Effector memory CD4-positive, alpha-beta T cell (primary cell): ENCODE data around the gene CDH23.

ENCODE experiments used
- DNase-seq, 3 donors: peaks; one replicate each; pipeline ENCODE4 v3.0.0-alpha.2; 2020
- H3K27ac ChIP-seq: 2 replicates; pipeline ENCODE4 v1.7.0; 2013; ENCODE audit warnings: mild to moderate bottlenecking, low read length, moderate library complexity; ENCODE audit not compliant: insufficient read depth, poor library complexity, severe bottlenecking
- H3K27me3 ChIP-seq: replicated peaks from 2 replicates; pipeline ENCODE4 v1.7.0; 2013; ENCODE audit warnings: mild to moderate bottlenecking, low read length; ENCODE audit not compliant: insufficient read depth, control insufficient read depth, poor library complexity, severe bottlenecking
- H3K36me3 ChIP-seq: 2 replicates; pipeline ENCODE4 v1.7.0; 2013; ENCODE audit warnings: mild to moderate bottlenecking, low read length, moderate library complexity; ENCODE audit not compliant: control insufficient read depth, insufficient read depth
- H3K4me1 ChIP-seq: 2 replicates; pipeline ENCODE4 v1.7.0; 2013; ENCODE audit warnings: low read length, mild to moderate bottlenecking; ENCODE audit not compliant: control insufficient read depth, insufficient read depth, poor library complexity, severe bottlenecking
- H3K4me3 ChIP-seq: 2 replicates; pipeline ENCODE4 v1.7.0; 2013; ENCODE audit warnings: low read length, low read depth, mild to moderate bottlenecking; ENCODE audit not compliant: insufficient read depth, poor library complexity, severe bottlenecking
- H3K9me3 ChIP-seq: 2 replicates; pipeline ENCODE4 v1.7.0; 2013; ENCODE audit warnings: mild to moderate bottlenecking, low read length, moderate library complexity; ENCODE audit not compliant: control insufficient read depth

CDH23 gene

DNA sequence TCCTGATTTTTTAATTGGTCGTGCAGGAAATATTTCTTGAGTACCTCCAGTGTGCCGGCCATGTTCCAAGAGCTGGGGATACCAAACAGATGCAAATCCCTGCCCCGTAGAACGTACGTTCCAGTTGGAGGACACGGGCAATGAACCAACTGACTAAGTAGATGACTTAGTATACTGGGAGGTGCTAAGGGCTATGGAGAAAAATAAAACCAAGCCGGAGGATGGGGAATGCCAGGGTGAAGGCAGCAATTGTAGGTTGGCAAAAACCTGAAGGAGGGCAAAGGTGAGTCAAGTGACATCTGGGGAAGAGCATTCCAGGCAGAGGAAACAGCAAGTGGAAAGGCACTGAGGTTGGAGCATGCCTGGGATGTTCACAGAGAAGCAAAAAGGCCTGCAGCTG, 383.4 kb downstream of the CDH23 start:
- no peak overlapping the region for H3K4me3 ChIP-seq
- peaks cover 4% of the 10 kb centered on the region for H3K4me1 ChIP-seq
- H3K36me3 ChIP-seq = no peaks in the 10 kb centered on the region
- no peak overlapping the region for H3K27ac ChIP-seq
- no peaks in the 10 kb centered on the region for H3K9me3 ChIP-seq
- DNase-seq = no peak
- no peaks in the 10 kb centered on the region for H3K27me3 ChIP-seq

DNA sequence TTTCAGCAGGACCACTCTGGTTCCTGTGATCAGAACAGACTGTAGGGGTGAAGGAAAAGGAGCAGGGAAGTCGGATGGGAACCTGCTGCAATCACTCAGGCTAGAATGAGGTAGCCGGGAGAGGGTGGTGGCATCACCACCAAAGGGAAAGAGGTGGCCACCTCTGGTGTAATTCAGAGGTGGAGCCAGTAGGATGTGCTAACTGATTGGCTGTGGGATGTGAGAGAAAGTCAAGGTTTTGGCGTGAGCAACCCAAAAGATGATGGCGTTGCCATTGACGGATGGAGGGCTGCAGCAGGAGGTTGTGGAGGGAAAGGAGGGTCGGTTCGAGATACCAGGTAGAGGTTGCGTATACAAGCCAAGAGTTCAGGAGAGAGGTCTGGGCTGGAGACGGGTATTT, 384.0 kb downstream of the CDH23 start:
- no peak overlapping the region for H3K27ac ChIP-seq
- H3K27me3 ChIP-seq = no peaks in the 10 kb centered on the region
- no peaks in the 10 kb centered on the region for H3K36me3 ChIP-seq
- H3K9me3 ChIP-seq = no peaks in the 10 kb centered on the region
- H3K4me1 ChIP-seq = peaks cover 4% of the 10 kb centered on the region
- H3K4me3 ChIP-seq = no peak overlapping the region
- no peak for DNase-seq

DNA sequence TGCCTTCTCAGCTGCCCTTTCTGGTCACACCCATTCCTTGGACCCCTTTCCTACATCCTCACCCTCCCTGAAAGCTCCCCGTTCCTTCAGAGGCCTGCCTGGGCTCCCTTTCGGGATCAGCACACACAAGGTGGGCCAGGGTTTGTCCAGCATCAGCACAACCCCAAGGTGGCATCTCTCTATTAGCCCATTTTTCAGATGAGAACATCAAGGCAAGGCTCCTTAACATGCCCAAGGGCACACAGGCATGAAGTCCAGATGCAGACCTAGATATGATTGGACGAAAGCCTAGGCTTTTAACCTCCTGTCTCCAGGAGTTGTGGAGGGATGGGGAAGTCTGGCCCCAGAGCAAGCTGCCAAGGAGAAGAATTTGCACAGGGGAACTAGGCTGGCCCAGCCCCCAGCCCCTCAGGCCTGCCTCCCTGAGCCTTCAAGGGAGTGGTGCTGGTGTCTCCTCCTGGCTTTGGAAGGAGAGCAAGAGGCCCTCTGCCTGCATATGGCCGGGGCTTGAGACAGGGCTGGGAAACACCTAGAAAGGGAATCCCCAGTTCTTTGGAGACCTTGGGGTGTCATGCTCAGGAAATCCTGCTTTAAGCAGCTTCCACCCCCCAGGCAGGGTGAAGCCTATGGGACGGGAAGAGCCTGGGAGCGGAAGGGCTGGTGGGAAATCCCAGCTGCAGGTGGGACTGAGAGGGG, 385.6 kb downstream of the CDH23 start:
- Histone ChIP-seq H3K9me3 (no peaks in the 10 kb centered on the region), H3K4me1 (no peaks in the 10 kb centered on the region), H3K27ac (no peak overlapping the region), H3K36me3 (no peaks in the 10 kb centered on the region), H3K27me3 (no peaks in the 10 kb centered on the region), H3K4me3 (no peak overlapping the region)
- DNase-seq = no peak

DNA sequence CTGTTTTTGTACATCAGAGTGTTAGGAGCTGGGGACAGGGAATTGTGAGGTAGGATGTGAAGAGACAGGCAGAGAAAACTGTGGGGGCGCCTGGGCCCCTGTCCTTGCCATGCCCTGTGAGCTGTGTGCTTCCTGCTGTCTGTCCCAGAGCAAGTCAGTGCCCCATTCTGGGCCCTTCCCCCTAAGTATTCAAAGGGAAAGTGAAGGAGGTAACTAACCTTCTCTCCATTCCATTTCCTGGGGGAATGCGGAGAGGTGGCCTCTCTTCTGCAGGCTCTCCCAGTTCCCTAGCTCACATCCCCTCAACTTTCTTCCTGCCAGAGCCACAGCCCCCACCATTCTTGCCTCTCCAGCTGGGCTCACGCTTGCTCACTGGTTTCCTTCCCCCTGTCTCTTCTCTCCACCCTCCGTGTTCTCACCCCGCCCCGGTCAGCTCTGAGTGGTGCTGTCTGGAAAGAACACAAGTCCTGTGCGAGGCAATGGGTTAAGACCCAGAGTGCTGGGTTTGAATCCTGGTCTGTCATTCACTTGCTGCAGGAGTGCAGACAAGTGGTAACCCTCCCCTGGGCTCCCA, 386.3 kb downstream of the CDH23 start:
- no peaks in the 10 kb centered on the region for H3K9me3 ChIP-seq
- H3K27ac ChIP-seq = no peak overlapping the region
- H3K4me3 ChIP-seq = no peak overlapping the region
- DNase-seq = no peak
- no peaks in the 10 kb centered on the region for H3K36me3 ChIP-seq
- H3K27me3 ChIP-seq = no peaks in the 10 kb centered on the region
- H3K4me1 ChIP-seq = no peaks in the 10 kb centered on the region

DNA sequence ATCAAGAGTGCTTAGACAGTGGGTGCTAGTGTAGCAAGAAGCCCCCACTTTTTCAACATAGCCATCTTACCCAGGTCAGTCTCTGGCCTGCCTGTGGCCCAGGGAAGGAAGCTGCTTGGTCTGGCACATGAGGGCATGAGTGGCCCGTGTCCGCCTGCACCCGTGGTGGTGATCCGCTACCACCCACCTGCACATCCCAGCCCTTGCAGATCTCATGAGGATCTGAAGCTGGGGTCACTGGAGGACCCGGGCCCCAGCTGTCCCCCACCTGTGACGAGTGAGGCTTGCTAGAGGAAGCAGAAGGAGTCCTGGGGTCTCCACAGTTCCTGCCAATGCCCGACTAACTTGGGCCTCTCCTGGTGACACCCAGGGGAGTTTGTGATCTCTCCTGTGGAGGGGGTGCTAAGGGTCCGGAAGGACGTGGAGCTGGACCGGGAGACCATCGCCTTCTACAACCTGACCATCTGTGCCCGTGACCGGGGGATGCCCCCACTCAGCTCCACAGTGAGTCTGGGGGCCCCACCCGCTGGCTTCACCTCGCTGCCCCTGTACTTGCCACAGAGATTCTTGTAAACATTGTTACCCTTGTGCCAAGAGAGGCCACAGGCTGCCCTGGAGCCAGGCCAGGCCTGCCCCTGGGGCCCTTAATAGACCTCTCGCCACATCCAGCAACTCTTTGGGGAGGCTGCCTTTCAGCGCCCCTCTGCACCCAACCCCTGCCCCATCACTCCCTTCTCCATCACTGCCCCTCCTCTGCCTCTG, 387.4 kb downstream of the CDH23 start:
- Histone ChIP-seq H3K27ac (no peak overlapping the region), H3K9me3 (no peaks in the 10 kb centered on the region), H3K27me3 (no peaks in the 10 kb centered on the region), H3K4me1 (no peaks in the 10 kb centered on the region), H3K4me3 (no peak overlapping the region), H3K36me3 (no peaks in the 10 kb centered on the region)
- DNase-seq = no peak

GRCh38 chr10:71784679-71785272, 388.1 kb downstream of the CDH23 start:
- Histone ChIP-seq H3K4me1 (no peaks in the 10 kb centered on the region), H3K36me3 (no peaks in the 10 kb centered on the region), H3K27me3 (no peaks in the 10 kb centered on the region), H3K9me3 (no peaks in the 10 kb centered on the region), H3K27ac (no peak overlapping the region), H3K4me3 (no peak overlapping the region)
- DNase-seq = no peak

- H3K27me3 ChIP-seq = no peaks in the 10 kb centered on the region
- no peaks in the 10 kb centered on the region for H3K9me3 ChIP-seq
- no peak overlapping the region for H3K4me3 ChIP-seq
- DNase-seq = no peak
- no peaks in the 10 kb centered on the region for H3K4me1 ChIP-seq
- H3K36me3 ChIP-seq = no peaks in the 10 kb centered on the region
- no peak overlapping the region for H3K27ac ChIP-seq
Measured at GRCh38 chr10:71788954-71789353, 392.2 kb downstream of the CDH23 start.

DNA sequence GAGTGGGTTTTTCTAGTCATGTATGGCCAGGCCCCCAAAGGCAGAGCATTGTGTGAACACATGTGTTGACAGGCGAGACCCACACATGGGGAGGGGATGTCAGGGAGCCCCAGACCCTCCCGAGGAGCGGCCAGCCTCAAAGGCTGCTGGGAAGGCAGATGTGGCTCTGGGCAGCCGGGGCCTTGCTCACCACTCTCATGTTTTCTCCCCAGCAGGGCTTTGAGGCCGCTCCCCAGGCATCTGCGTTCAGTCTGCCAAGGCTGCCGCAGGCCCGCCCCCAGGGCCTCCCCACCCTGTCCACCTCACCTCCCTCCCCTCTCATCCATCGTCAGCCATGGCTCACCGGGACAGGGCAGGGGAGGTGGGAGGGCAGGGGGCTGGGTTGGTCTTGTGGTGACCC, 393.2 kb downstream of the CDH23 start:
- H3K27me3 ChIP-seq = no peaks in the 10 kb centered on the region
- H3K9me3 ChIP-seq = no peaks in the 10 kb centered on the region
- no peak for DNase-seq
- H3K4me1 ChIP-seq = no peaks in the 10 kb centered on the region
- no peak overlapping the region for H3K27ac ChIP-seq
- no peak overlapping the region for H3K4me3 ChIP-seq
- no peaks in the 10 kb centered on the region for H3K36me3 ChIP-seq

GRCh38 chr10:71790749-71791440, 394.2 kb downstream of the CDH23 start:
- DNase-seq = no peak
- no peaks in the 10 kb centered on the region for H3K27me3 ChIP-seq
- H3K9me3 ChIP-seq = no peaks in the 10 kb centered on the region
- H3K36me3 ChIP-seq = no peaks in the 10 kb centered on the region
- no peak overlapping the region for H3K4me3 ChIP-seq
- H3K4me1 ChIP-seq = no peaks in the 10 kb centered on the region
- H3K27ac ChIP-seq = no peak overlapping the region
